GM23338 (cell line): ENCODE measurements around the gene MYH10. TPM values are rescaled to one million over a fixed set of nuclear protein-coding genes. Genes with fewer than 3 reads are reported as not detected.

Source experiments
- ATAC-seq: fragments of 200-7000 bp; cut with Tn5 transposase; 3 replicates; pipeline ENCODE4 v1.9.1; 2020
- DNase-seq: peaks from one replicate; pipeline ENCODE4 v3.0.0-alpha.2; 2015; ENCODE audit warnings: low spot score
- H2AFZ ChIP-seq: fragments of 200-600 bp; sonication (generic); 2 replicates; pipeline ENCODE4 v1.8.0; 2016; ENCODE audit warnings: antibody characterized with exemption, mild to moderate bottlenecking, moderate library complexity
- H3F3A ChIP-seq: fragments of 200-600 bp; sonication (generic); replicated peaks from 2 replicates; pipeline ENCODE4 v1.8.0; 2017; ENCODE audit warnings: antibody characterized with exemption, mixed run types, low read depth
- H3K27ac ChIP-seq: fragments of 200-600 bp; sonication (generic); 2 replicates; pipeline ENCODE4 v1.6.1; 2016; ENCODE audit warnings: low read depth
- H3K27me3 ChIP-seq: fragments of 200-600 bp; sonication (generic); 2 replicates; pipeline ENCODE4 v1.8.0; 2016; ENCODE audit warnings: mild to moderate bottlenecking, mixed run types, moderate library complexity; ENCODE audit not compliant: insufficient read depth
- H3K36me3 ChIP-seq: fragments of 200-600 bp; sonication (generic); 2 replicates; pipeline ENCODE4 v1.8.0; 2016; ENCODE audit warnings: mild to moderate bottlenecking; ENCODE audit not compliant: insufficient read depth
- H3K4me1 ChIP-seq: fragments of 200-600 bp; sonication (generic); 2 replicates; pipeline ENCODE4 v1.8.0; 2016; ENCODE audit warnings: mild to moderate bottlenecking, moderate library complexity; ENCODE audit not compliant: insufficient read depth
- H3K4me2 ChIP-seq: fragments of 200-600 bp; sonication (generic); 2 replicates; pipeline ENCODE4 v1.7.1; 2017; ENCODE audit warnings: mixed run types
- H3K4me3 ChIP-seq: fragments of 200-600 bp; sonication (generic); 2 replicates; pipeline ENCODE4 v1.6.1; 2016; ENCODE audit warnings: mixed run types
- H3K79me2 ChIP-seq: fragments of 200-600 bp; sonication (generic); replicated peaks from 2 replicates; pipeline ENCODE4 v1.8.0; 2017; ENCODE audit warnings: mild to moderate bottlenecking; ENCODE audit not compliant: insufficient read depth
- H3K9me2 ChIP-seq: fragments of 200-600 bp; sonication (generic); 2 replicates; pipeline ENCODE4 v1.8.0; 2017; ENCODE audit not compliant: insufficient read depth
- H4K20me1 ChIP-seq: fragments of 200-600 bp; sonication (generic); replicated peaks from 2 replicates; pipeline ENCODE4 v1.8.0; 2017; ENCODE audit warnings: mild to moderate bottlenecking; ENCODE audit not compliant: insufficient read depth
- H3K27ac Mint-ChIP-seq: 2 replicates; pipeline ENCODE4 v1.8.0; 2020; ENCODE audit warnings: inconsistent platforms, mild to moderate bottlenecking, moderate library complexity, mixed read lengths
- H3K27me3 Mint-ChIP-seq: 3 replicates; pipeline ENCODE4 v1.8.0; 2022; ENCODE audit warnings: low read depth, mild to moderate bottlenecking, moderate library complexity, mixed read lengths, inconsistent platforms; ENCODE audit not compliant: insufficient read depth, poor library complexity
- H3K36me3 Mint-ChIP-seq: 3 replicates; pipeline ENCODE4 v1.8.0; 2021; ENCODE audit warnings: low read depth, mild to moderate bottlenecking, inconsistent platforms, moderate library complexity, mixed read lengths
- H3K4me1 Mint-ChIP-seq: 3 replicates; pipeline ENCODE4 v1.8.0; 2020; ENCODE audit warnings: mild to moderate bottlenecking, inconsistent platforms, mixed read lengths
- H3K4me3 Mint-ChIP-seq: 3 replicates; pipeline ENCODE4 v1.8.0; 2021; ENCODE audit warnings: moderate library complexity, mild to moderate bottlenecking, inconsistent platforms, mixed read lengths
- H3K9me3 Mint-ChIP-seq: 3 replicates; pipeline ENCODE4 v1.8.0; 2020; ENCODE audit warnings: moderate library complexity, mild to moderate bottlenecking, inconsistent platforms, mixed read lengths
- NANOG ChIP-seq: IDR thresholded peaks from 2 replicates; pipeline ENCODE4 v1.6.1; 2016; ENCODE audit warnings: antibody characterized with exemption, borderline replicate concordance
- POLR2AphosphoS5 ChIP-seq: IDR thresholded peaks from 2 replicates; pipeline ENCODE4 v1.6.1; 2016; ENCODE audit warnings: antibody characterized with exemption, low read depth
- STAT1 ChIP-seq: IDR thresholded peaks from one replicate; pipeline ENCODE4 v1.6.1; 2016; ENCODE audit warnings: antibody characterized with exemption; ENCODE audit not compliant: unreplicated experiment
- polyA plus RNA-seq: library from polyadenylated mRNA; unstranded; fragments of >200 nt; fragmentation: Nextera tagmentation; extraction: Ambion mirVana; gene quantifications from 2 replicates; pipeline ENCODE4 v1.2.1, GENCODE V29; 2016
- total RNA-seq: library from RNA; depleted of rRNA; stranded (reverse); fragments of >200 nt; shearing (Covaris generic); gene quantifications from 2 replicates; pipeline ENCODE4 v1.2.3, GENCODE V29; 2014
- TF ChIP-seq, protein P1 (sequence below): fragments of 250-450 bp; sonication (Bioruptor Pico); IDR thresholded peaks from 2 replicates; pipeline ENCODE4 v1.5.0; 2020; ENCODE audit warnings: mild to moderate bottlenecking, moderate library complexity
- TF ChIP-seq, protein P2 (sequence below), 2 experiments: fragments of 200-600 bp in 1 of 2; sonication (generic) in 1 of 2; conservative IDR thresholded peaks; 2 replicates each; pipeline versions ENCODE4 v1.5.1 to v1.6.1; 2016 to 2017; ENCODE audit warnings: antibody characterized with exemption in 2 of 2, low read depth in 2 of 2, mild to moderate bottlenecking in 2 of 2, moderate library complexity in 1 of 2
- TF ChIP-seq, protein P3 (sequence below): IDR thresholded peaks from one replicate; pipeline ENCODE4 v1.6.1; 2018; ENCODE audit warnings: antibody characterized with exemption; ENCODE audit not compliant: unreplicated experiment

The MYH10 gene
- total and polyA plus RNA-seq, 2 experiments from 2014 or later = 89.5 to 230 TPM

DNA sequence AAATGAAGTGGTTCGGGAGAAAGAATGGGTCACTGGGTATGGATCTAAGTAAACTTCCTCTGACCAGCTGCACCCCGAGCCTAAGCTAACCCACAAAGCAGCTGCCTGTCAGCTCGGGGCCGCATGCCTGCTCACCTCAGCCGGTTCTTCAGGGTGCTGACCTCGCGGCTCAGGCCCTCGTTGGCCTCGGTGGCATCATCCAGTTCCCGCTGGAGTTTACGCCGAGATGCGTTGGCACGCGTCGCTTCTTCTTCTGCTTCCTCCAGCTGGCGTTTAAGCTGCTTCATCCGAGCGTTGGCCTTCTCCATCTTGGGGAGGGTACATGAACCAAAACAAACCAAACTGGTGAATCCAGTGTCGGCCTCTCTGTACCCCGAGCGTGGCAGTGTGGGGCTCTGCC is 153.8 kb downstream of the MYH10 start (continued):
- TF ChIP-seq, protein P1, sequence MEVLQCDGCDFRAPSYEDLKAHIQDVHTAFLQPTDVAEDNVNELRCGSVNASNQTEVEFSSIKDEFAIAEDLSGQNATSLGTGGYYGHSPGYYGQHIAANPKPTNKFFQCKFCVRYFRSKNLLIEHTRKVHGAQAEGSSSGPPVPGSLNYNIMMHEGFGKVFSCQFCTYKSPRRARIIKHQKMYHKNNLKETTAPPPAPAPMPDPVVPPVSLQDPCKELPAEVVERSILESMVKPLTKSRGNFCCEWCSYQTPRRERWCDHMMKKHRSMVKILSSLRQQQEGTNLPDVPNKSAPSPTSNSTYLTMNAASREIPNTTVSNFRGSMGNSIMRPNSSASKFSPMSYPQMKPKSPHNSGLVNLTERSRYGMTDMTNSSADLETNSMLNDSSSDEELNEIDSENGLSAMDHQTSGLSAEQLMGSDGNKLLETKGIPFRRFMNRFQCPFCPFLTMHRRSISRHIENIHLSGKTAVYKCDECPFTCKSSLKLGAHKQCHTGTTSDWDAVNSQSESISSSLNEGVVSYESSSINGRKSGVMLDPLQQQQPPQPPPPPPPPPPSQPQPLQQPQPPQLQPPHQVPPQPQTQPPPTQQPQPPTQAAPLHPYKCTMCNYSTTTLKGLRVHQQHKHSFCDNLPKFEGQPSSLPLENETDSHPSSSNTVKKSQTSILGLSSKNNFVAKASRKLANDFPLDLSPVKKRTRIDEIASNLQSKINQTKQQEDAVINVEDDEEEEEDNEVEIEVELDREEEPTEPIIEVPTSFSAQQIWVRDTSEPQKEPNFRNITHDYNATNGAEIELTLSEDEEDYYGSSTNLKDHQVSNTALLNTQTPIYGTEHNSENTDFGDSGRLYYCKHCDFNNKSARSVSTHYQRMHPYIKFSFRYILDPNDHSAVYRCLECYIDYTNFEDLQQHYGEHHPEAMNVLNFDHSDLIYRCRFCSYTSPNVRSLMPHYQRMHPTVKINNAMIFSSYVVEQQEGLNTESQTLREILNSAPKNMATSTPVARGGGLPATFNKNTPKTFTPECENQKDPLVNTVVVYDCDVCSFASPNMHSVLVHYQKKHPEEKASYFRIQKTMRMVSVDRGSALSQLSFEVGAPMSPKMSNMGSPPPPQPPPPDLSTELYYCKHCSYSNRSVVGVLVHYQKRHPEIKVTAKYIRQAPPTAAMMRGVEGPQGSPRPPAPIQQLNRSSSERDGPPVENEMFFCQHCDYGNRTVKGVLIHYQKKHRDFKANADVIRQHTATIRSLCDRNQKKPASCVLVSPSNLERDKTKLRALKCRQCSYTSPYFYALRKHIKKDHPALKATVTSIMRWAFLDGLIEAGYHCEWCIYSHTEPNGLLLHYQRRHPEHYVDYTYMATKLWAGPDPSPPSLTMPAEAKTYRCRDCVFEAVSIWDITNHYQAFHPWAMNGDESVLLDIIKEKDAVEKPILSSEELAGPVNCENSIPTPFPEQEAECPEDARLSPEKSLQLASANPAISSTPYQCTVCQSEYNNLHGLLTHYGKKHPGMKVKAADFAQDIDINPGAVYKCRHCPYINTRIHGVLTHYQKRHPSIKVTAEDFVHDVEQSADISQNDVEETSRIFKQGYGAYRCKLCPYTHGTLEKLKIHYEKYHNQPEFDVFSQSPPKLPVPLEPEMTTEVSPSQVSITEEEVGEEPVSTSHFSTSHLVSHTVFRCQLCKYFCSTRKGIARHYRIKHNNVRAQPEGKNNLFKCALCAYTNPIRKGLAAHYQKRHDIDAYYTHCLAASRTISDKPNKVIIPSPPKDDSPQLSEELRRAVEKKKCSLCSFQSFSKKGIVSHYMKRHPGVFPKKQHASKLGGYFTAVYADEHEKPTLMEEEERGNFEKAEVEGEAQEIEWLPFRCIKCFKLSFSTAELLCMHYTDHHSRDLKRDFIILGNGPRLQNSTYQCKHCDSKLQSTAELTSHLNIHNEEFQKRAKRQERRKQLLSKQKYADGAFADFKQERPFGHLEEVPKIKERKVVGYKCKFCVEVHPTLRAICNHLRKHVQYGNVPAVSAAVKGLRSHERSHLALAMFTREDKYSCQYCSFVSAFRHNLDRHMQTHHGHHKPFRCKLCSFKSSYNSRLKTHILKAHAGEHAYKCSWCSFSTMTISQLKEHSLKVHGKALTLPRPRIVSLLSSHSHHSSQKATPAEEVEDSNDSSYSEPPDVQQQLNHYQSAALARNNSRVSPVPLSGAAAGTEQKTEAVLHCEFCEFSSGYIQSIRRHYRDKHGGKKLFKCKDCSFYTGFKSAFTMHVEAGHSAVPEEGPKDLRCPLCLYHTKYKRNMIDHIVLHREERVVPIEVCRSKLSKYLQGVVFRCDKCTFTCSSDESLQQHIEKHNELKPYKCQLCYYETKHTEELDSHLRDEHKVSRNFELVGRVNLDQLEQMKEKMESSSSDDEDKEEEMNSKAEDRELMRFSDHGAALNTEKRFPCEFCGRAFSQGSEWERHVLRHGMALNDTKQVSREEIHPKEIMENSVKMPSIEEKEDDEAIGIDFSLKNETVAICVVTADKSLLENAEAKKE (CRISPR knock-in tag) = no peak
- TF ChIP-seq, protein P2, sequence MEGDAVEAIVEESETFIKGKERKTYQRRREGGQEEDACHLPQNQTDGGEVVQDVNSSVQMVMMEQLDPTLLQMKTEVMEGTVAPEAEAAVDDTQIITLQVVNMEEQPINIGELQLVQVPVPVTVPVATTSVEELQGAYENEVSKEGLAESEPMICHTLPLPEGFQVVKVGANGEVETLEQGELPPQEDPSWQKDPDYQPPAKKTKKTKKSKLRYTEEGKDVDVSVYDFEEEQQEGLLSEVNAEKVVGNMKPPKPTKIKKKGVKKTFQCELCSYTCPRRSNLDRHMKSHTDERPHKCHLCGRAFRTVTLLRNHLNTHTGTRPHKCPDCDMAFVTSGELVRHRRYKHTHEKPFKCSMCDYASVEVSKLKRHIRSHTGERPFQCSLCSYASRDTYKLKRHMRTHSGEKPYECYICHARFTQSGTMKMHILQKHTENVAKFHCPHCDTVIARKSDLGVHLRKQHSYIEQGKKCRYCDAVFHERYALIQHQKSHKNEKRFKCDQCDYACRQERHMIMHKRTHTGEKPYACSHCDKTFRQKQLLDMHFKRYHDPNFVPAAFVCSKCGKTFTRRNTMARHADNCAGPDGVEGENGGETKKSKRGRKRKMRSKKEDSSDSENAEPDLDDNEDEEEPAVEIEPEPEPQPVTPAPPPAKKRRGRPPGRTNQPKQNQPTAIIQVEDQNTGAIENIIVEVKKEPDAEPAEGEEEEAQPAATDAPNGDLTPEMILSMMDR (conservative IDR thresholded peaks at IDR 0.05; ENCODE audit: low read depth in 2 of 2) = no peak
- TF ChIP-seq STAT1 = no peak

DNA sequence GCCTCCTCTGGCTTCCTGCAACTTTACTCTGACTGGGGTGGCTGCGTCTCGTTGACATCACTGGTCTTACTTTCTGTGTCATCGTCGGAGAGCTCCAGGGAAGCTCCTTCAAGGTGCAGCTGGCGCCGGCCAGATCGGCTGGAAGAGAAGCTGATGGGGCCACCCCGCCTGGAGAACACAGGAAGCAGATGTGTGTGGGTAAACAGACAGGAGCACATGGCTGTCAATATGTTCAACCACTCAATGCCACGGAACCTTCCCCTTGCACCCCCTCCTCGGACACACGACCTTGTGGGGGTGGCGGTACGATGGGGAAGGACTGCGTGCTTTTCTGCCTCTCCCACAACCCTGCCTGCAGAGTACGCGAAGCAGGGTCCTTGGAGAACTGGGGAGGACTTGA is 154.7 kb downstream of the MYH10 start:
- Histone ChIP-seq H4K20me1 (peaks cover 13% of the 10 kb centered on the region), H3K4me2 (no peak overlapping the region), H3K9me2 (no peaks in the 10 kb centered on the region), H2AFZ (no peak overlapping the region), H3K27me3 (no peaks in the 10 kb centered on the region), H3F3A (peaks cover 28% of the 10 kb centered on the region; the same call in 1 of the 2 replicates), H3K4me3 (no peak overlapping the region), H3K4me1 (no peaks in the 10 kb centered on the region), H3K79me2 (no peaks in the 10 kb centered on the region), H3K27ac (no peak overlapping the region), H3K36me3 (peaks cover 50% of the 10 kb centered on the region)
- no peak for DNase-seq
- Mint-ChIP-seq H3K9me3 (no peaks in the 10 kb centered on the region), H3K27ac (no peak overlapping the region), H3K4me3 (no peak overlapping the region), H3K36me3 (peaks cover 81% of the 10 kb centered on the region), H3K27me3 (peaks cover 12% of the 10 kb centered on the region), H3K4me1 (no peaks in the 10 kb centered on the region)
- ATAC-seq = no peak
- TF ChIP-seq STAT1 (no peak), NANOG (no peak), POLR2AphosphoS5 (no peak)
- TF ChIP-seq, protein P3, sequence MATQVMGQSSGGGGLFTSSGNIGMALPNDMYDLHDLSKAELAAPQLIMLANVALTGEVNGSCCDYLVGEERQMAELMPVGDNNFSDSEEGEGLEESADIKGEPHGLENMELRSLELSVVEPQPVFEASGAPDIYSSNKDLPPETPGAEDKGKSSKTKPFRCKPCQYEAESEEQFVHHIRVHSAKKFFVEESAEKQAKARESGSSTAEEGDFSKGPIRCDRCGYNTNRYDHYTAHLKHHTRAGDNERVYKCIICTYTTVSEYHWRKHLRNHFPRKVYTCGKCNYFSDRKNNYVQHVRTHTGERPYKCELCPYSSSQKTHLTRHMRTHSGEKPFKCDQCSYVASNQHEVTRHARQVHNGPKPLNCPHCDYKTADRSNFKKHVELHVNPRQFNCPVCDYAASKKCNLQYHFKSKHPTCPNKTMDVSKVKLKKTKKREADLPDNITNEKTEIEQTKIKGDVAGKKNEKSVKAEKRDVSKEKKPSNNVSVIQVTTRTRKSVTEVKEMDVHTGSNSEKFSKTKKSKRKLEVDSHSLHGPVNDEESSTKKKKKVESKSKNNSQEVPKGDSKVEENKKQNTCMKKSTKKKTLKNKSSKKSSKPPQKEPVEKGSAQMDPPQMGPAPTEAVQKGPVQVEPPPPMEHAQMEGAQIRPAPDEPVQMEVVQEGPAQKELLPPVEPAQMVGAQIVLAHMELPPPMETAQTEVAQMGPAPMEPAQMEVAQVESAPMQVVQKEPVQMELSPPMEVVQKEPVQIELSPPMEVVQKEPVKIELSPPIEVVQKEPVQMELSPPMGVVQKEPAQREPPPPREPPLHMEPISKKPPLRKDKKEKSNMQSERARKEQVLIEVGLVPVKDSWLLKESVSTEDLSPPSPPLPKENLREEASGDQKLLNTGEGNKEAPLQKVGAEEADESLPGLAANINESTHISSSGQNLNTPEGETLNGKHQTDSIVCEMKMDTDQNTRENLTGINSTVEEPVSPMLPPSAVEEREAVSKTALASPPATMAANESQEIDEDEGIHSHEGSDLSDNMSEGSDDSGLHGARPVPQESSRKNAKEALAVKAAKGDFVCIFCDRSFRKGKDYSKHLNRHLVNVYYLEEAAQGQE = no peak
